Mesothelial cell of epicardium (in vitro differentiated cells): ENCODE data around the gene TMEM92. TPM values are rescaled to one million over a fixed set of nuclear protein-coding genes. Genes with fewer than 3 reads are reported as not detected.
"Not testable (repeated sequence)": the region's sequence is repeated elsewhere in the genome, so short reads cannot be mapped to it uniquely, and the experiment has no call there.

Experiments used
- DNase-seq, 2 experiments: peaks; one replicate each; pipeline ENCODE4 v3.0.0; 2021; ENCODE audit warnings: low spot score in 2 of 2; ENCODE audit not compliant: unreplicated experiment in 2 of 2
- H3K27ac Mint-ChIP-seq: 2 replicates; pipeline ENCODE4 v1.8.0; 2021; ENCODE audit warnings: mixed read lengths
- H3K27me3 Mint-ChIP-seq: 2 replicates; pipeline ENCODE4 v1.8.0; 2021; ENCODE audit warnings: low read depth, mixed read lengths
- H3K36me3 Mint-ChIP-seq: 2 replicates; pipeline ENCODE4 v1.8.0; 2021; ENCODE audit warnings: mixed read lengths
- H3K4me1 Mint-ChIP-seq: 2 replicates; pipeline ENCODE4 v1.8.0; 2021; ENCODE audit warnings: mixed read lengths
- H3K4me3 Mint-ChIP-seq: 2 replicates; pipeline ENCODE4 v1.8.0; 2021; ENCODE audit warnings: mild to moderate bottlenecking, moderate library complexity, mixed read lengths
- H3K9me3 Mint-ChIP-seq: 2 replicates; pipeline ENCODE4 v1.8.0; 2021; ENCODE audit warnings: mixed read lengths
- CTCF ChIP-seq: fragments of 200-600 bp; sonication (generic); IDR thresholded peaks from one replicate; pipeline ENCODE4 v1.5.0; 2021; ENCODE audit warnings: antibody characterized with exemption; ENCODE audit not compliant: unreplicated experiment
- total RNA-seq: library from RNA; stranded (reverse); gene quantifications from 3 replicates; pipeline ENCODE4 v1.2.1, GENCODE V29; 2021

TMEM92 gene
- total RNA-seq, 1 donor from 2014 or later: 2.7 TPM

DNA sequence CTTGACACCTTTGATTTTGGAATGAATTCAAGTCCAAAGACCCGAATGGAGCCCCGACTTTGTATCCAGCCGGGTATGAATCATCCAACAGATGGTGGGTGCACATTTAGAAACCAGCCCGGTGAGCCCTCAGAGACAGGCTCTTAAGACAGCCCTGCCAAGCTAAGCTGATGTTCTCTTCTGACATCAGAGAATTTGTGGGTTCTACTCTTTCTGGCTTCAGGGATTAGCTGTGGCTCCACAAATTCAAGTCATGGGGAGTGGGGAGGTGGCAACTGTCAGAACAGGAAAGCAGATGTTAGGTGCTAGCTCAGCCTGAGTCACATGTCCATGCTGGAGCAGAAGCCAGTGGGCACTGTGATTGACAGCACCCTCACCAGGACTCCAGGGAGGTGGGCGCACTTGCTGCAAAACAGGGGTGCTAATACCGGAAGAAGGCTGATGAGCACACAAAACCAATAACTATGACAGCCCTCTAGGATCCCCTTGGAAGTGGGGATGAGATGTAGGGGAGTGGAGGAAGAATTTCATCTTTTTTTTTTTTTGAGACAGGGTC, 40.3 kb downstream of the TMEM92 start:
- no peak overlapping the region for H3K4me3 Mint-ChIP-seq
- no peak for DNase-seq
- no peaks in the 10 kb centered on the region for H3K9me3 Mint-ChIP-seq
- H3K4me1 Mint-ChIP-seq: peaks cover 28% of the 10 kb centered on the region
- H3K36me3 Mint-ChIP-seq: no peaks in the 10 kb centered on the region
- TF ChIP-seq CTCF: no peak
- H3K27ac Mint-ChIP-seq: no peak overlapping the region
- H3K27me3 Mint-ChIP-seq: no peaks in the 10 kb centered on the region

DNA sequence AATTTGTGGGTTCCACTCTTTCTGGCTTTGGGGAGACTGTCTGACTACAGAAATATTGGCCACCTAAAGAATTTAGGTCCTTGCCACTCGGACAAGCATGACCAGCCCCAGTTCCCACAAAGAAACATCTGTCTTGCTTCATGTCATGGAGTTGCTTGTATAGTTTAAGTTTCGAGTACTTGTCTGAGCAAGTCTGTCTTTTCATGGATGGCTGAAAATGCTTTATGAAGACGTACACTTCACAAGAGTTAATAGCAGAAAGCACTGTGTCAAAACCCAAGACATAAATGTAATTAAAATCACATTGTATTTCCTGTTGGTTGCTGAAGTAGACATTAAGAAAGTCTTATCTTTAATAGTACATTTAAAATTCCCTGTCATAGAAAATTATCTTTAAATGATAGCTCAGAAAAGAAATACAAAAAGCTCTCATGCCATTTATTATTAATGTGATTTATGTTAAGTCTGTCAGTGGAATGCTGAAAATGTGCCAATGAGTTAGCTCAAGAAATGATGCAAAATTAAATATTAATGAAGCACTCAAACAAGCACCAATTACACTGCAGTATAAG, 41.8 kb downstream of the TMEM92 start:
- no peak for DNase-seq
- Mint-ChIP-seq H3K4me1 (peaks cover 28% of the 10 kb centered on the region), H3K27ac (peak overlapping the region; percentile 78), H3K9me3 (no peaks in the 10 kb centered on the region), H3K4me3 (no peak overlapping the region), H3K36me3 (no peaks in the 10 kb centered on the region), H3K27me3 (no peaks in the 10 kb centered on the region)
- no peak for TF ChIP-seq CTCF

DNA sequence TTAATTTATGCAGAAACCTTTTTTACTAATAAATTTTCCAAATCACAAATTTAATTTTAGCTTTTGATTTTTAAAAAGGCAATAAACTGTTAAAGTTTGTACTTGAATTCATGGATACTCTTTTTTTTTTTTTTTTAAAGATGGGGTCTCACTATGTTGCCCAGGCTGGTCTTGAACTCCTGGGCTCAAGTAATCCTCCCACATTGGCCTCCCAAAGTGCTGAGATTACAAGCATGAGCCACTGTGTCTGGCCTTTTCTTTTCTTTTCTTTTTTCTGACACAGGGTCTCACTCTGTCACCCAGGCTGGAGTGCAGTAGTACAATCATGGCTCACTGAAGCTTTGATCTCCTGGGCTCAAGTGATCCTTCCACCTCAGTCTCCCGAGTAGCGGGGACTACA, 42.4 kb downstream of the TMEM92 start:
- not testable (repeated sequence) for H3K9me3 Mint-ChIP-seq, H3K4me3 Mint-ChIP-seq, H3K27ac Mint-ChIP-seq, H3K36me3 Mint-ChIP-seq, H3K27me3 Mint-ChIP-seq, DNase-seq
- H3K4me1 Mint-ChIP-seq: peaks cover 28% of the 10 kb centered on the region

- no peaks in the 10 kb centered on the region for H3K27me3 Mint-ChIP-seq
- no peaks in the 10 kb centered on the region for H3K36me3 Mint-ChIP-seq
- no peak overlapping the region for H3K27ac Mint-ChIP-seq
- no peak for TF ChIP-seq CTCF
- H3K9me3 Mint-ChIP-seq: no peaks in the 10 kb centered on the region
- peaks cover 28% of the 10 kb centered on the region for H3K4me1 Mint-ChIP-seq
- H3K4me3 Mint-ChIP-seq: no peak overlapping the region
- no peak for DNase-seq
These were observed 42.9 kb downstream of the TMEM92 start for GRCh38 chr17:50317121-50317520.

DNA sequence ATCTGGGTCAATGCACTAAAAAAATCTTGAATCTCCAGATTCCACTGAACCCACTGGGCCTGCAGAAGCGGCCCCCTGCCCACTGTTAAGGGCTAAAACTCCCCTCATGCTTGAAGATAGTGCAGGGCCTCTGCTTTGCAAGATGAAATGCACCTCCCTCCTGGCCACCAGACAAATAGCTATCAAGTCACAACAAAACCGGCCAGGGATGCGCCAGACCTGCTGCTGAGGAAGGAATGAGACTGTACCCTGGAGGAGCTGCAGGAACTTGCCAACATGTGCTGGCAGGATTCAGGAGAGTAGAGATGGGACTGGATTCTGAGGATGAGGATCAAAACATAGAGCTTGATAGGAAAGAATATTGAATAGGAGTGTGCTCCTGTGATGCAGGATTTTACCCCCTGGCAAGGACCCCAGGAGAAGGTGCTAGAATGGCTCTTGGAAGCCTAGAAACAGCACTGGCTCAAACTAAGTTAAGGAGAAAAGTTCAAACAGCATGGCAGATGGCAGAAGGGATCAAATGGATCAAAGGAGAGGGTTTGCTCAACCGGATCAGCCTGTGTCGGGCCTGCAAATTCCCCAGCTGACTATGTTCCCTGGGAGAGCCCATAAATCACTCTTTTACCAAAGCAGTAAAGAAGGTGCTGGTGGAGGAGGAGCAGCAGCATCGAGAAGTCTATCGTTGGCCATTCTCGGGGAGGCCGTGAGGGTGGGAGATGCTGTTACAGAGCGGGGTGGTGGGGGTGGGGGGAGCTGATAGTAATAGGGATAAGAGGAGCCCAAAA, 44.4 kb downstream of the TMEM92 start:
- H3K36me3 Mint-ChIP-seq: no peaks in the 10 kb centered on the region
- H3K4me1 Mint-ChIP-seq: peaks cover 24% of the 10 kb centered on the region
- DNase-seq: no peak

More for the DNA sequence above, 44.4 kb downstream of the TMEM92 start:
- Mint-ChIP-seq H3K4me3 (no peak overlapping the region), H3K9me3 (no peaks in the 10 kb centered on the region), H3K27me3 (no peaks in the 10 kb centered on the region), H3K27ac (no peak overlapping the region)
- TF ChIP-seq CTCF: no peak
